ENCODE measurements around the gene GPR158.

Gene GPR158

DNA sequence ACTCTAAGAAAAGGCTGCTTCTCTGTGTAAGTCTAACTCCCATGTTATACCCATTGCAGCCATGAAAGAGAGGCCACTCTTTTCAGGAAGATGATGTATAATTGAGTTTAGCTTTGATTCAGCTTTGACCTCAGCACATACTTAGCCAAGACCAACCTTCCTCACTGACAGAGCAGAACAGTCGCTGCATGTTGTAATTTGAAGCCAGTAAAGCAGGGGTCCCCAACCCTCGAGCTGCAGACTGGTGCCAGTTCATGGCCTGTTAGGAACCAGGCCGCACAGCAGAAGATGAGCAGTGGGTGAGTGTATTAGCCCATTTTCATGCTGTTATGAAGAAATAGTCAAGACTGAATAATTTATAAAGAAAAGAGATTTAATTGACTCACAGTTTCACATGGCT lies 223.9 kb downstream of the GPR158 start:
- no peak overlapping the region for H3K27ac ChIP-seq
- no peaks in the 10 kb centered on the region for H3K27me3 ChIP-seq
- TF ChIP-seq, protein P1, sequence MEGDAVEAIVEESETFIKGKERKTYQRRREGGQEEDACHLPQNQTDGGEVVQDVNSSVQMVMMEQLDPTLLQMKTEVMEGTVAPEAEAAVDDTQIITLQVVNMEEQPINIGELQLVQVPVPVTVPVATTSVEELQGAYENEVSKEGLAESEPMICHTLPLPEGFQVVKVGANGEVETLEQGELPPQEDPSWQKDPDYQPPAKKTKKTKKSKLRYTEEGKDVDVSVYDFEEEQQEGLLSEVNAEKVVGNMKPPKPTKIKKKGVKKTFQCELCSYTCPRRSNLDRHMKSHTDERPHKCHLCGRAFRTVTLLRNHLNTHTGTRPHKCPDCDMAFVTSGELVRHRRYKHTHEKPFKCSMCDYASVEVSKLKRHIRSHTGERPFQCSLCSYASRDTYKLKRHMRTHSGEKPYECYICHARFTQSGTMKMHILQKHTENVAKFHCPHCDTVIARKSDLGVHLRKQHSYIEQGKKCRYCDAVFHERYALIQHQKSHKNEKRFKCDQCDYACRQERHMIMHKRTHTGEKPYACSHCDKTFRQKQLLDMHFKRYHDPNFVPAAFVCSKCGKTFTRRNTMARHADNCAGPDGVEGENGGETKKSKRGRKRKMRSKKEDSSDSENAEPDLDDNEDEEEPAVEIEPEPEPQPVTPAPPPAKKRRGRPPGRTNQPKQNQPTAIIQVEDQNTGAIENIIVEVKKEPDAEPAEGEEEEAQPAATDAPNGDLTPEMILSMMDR (IDR thresholded peaks at IDR 0.05) = no peak
- no peaks in the 10 kb centered on the region for H3K36me3 ChIP-seq
- no peaks in the 10 kb centered on the region for H3K4me1 ChIP-seq
- intact Hi-C loops (cut with DNase I; ENCODE audit: low total_unique reads) = no loop called here
- no peak overlapping the region for H3K4me3 ChIP-seq
- DNase-seq = no peak
- no peaks in the 10 kb centered on the region for H3K9me3 ChIP-seq

DNA sequence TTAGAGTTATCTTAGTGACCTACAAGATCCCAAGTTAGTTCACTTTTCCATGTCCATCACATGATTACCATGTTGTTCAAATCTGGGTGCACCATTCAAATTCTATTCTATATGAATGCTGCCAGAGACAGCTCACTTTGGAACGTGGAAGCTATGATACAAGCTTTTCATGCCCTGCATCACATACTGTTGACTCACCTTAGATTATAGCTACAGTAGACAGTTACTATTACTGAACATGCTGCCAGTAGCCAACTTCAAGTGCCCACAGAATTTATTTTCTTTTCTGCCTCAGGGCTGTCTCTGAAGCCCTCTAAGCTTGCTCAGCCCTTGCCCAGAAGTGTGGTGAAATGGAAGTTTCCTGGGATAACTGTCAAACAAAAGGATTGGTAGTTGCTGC lies 231.1 kb downstream of the GPR158 start:
- DNase-seq = no peak
- H3K4me1 ChIP-seq = no peaks in the 10 kb centered on the region
- H3K27me3 ChIP-seq = no peaks in the 10 kb centered on the region
- H3K9me3 ChIP-seq = no peaks in the 10 kb centered on the region
- TF ChIP-seq, protein P1 (IDR thresholded peaks at IDR 0.05) = no peak
- intact Hi-C loops (cut with DNase I; ENCODE audit: low total_unique reads) = no loop called here
- H3K36me3 ChIP-seq = no peaks in the 10 kb centered on the region
- no peak overlapping the region for H3K4me3 ChIP-seq
- no peak overlapping the region for H3K27ac ChIP-seq

DNA sequence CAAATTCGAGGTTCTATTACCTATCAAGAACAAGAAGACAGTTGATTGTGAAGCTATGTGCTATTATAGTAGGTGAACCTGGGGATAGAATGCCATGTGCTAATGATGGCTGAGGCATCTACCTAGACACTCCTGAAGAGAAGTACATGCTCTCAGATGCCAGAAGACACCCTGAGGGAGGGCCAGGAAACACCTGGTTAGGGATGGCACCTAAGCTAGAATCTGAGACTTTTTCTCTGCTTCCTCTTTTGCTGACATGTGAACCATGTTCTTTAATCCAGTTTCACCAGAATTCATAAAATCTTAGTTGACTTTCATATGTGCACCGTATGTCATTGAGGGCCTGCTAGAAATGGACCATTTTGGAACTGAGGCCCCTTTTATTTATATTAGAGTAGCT lies 242.8 kb downstream of the GPR158 start:
- Histone ChIP-seq H3K9me3 (no peaks in the 10 kb centered on the region), H3K27ac (no peak overlapping the region), H3K4me1 (no peaks in the 10 kb centered on the region), H3K36me3 (no peaks in the 10 kb centered on the region), H3K27me3 (no peaks in the 10 kb centered on the region), H3K4me3 (no peak overlapping the region)
- intact Hi-C loops (cut with DNase I; ENCODE audit: low total_unique reads) = no loop called here
- no peak for DNase-seq
- TF ChIP-seq, protein P1 (IDR thresholded peaks at IDR 0.05) = no peak

DNA sequence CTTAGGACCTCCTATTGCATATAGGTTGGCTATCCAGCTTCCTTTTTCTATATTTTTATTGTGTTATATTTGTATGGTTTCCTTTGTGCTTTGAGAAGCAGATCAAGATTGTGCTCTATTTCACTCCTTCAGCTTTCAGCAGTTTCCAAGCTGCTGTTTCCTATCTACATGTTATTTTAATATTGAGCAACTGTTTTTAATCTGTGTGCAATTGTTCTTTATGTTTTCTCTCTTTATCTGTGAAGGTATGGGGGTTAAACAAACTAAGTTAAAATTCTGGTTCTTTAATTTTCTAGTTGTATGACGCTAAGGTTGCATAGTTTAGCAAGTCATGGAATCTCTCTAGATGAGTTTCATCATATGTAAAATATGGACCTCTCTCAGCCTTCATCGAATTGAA lies 251.0 kb downstream of the GPR158 start:
- Histone ChIP-seq H3K27me3 (no peaks in the 10 kb centered on the region), H3K4me1 (no peaks in the 10 kb centered on the region), H3K36me3 (no peaks in the 10 kb centered on the region), H3K27ac (no peak overlapping the region), H3K4me3 (no peak overlapping the region), H3K9me3 (no peaks in the 10 kb centered on the region)
- intact Hi-C loops (cut with DNase I; ENCODE audit: low total_unique reads) = no loop called here
- TF ChIP-seq, protein P1 (IDR thresholded peaks at IDR 0.05) = no peak
- DNase-seq = no peak

DNA sequence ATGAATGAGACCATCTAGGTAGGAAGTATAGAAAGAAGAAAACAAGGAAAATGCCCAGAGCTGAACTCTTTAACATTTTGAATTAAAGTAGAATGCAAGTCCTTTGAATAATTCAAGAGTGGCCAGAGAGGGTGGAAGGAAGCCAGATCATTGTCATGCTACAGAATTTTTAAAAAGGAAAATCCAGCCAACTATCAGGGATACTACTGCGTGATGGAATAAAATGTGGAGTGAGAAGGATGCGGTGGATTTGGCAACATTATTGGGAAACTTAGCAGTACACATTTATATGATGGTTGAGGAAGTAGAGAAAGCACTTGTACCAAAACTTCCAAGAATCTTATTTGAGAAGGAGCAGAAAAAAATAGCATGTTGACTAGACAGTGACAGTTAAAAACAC lies 261.6 kb downstream of the GPR158 start:
- Histone ChIP-seq H3K27me3 (no peaks in the 10 kb centered on the region), H3K36me3 (no peaks in the 10 kb centered on the region), H3K27ac (no peak overlapping the region), H3K9me3 (no peaks in the 10 kb centered on the region), H3K4me1 (no peaks in the 10 kb centered on the region), H3K4me3 (no peak overlapping the region)
- TF ChIP-seq, protein P1 (IDR thresholded peaks at IDR 0.05) = no peak
- intact Hi-C loops (cut with DNase I; ENCODE audit: low total_unique reads) = no loop called here
- DNase-seq = no peak

DNA sequence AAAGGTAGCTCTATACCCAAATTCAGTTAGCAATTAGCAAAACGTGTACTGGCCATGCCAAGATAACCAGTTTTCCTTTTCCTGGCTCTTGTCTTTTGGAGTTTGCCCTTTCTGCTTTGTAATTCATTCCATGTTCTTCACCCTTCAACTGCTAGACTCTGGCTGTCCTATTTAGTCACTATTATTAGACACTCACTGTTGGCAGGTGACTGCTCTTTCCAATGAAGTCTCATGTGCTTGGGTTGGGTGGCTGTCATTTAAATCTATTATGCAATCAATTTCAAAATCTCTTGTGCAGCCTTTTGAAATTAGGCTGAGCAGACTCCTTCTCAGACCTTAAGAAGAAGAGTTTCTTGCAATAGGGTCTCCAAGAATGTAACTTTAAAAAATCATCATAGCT lies 266.5 kb downstream of the GPR158 start:
- H3K27me3 ChIP-seq = no peaks in the 10 kb centered on the region
- DNase-seq = no peak
- H3K4me1 ChIP-seq = no peaks in the 10 kb centered on the region
- TF ChIP-seq, protein P1 (IDR thresholded peaks at IDR 0.05) = no peak
- no peak overlapping the region for H3K4me3 ChIP-seq
- intact Hi-C loops (cut with DNase I; ENCODE audit: low total_unique reads) = no loop called here
- H3K9me3 ChIP-seq = no peaks in the 10 kb centered on the region
- H3K36me3 ChIP-seq = no peaks in the 10 kb centered on the region
- H3K27ac ChIP-seq = no peak overlapping the region
